Activated naive CD4-positive, alpha-beta T cell treated with anti-CD3 and anti-CD28 coated beads, Interleukin-2, amount 10 ng/mL, durations not matched to agents 7 days and 5 days (primary cell): ENCODE results near the gene PACS1.
A peak's percentile ranks its signal among the peaks of the same experiment; 100 is the strongest.
"Not testable (repeated sequence)": the region's sequence is repeated elsewhere in the genome, so short reads cannot be mapped to it uniquely, and the experiment has no call there.

ENCODE experiments used
- CTCF ChIA-PET: fragments of 350-600 bp; sonication (Branson Sonifier 250); formaldehyde crosslinking; loops from one replicate; lab custom pipeline; 2021; ENCODE audit warnings: antibody characterized with exemption; lab: Charles Lee
- DNase-seq: peaks from one replicate; pipeline ENCODE4 v3.0.0-alpha.2; 2020
- H3K27ac Mint-ChIP-seq: one replicate; pipeline ENCODE4 v1.8.0; 2021; ENCODE audit warnings: mild to moderate bottlenecking, moderate library complexity, mixed read lengths
- H3K27me3 Mint-ChIP-seq: one replicate; pipeline ENCODE4 v1.8.0; 2021; ENCODE audit warnings: mild to moderate bottlenecking, mixed read lengths
- H3K36me3 Mint-ChIP-seq: one replicate; pipeline ENCODE4 v1.8.0; 2021; ENCODE audit warnings: mixed read lengths
- H3K4me1 Mint-ChIP-seq: one replicate; pipeline ENCODE4 v1.8.0; 2021; ENCODE audit warnings: mixed read lengths
- H3K4me3 Mint-ChIP-seq: one replicate; pipeline ENCODE4 v1.8.0; 2021; ENCODE audit warnings: mild to moderate bottlenecking, moderate library complexity, mixed read lengths
- H3K9me3 Mint-ChIP-seq: one replicate; pipeline ENCODE4 v1.8.0; 2021; ENCODE audit warnings: mixed read lengths

Gene PACS1

GRCh38 chr11:66267379-66268243 lies 197.5 kb downstream of the PACS1 start:
- Mint-ChIP-seq H3K27me3 (no peaks in the 10 kb centered on the region), H3K4me3 (peak overlapping the region; percentile 91), H3K4me1 (peaks cover 45% of the 10 kb centered on the region), H3K9me3 (no peaks in the 10 kb centered on the region), H3K27ac (peak overlapping the region; percentile 97), H3K36me3 (peaks cover 31% of the 10 kb centered on the region)
- CTCF ChIA-PET: interaction anchor here (1.4 to 1.9 kb wide), 2 partner anchors 9 to 45 kb away, joined by 4 to 5 read pairs; no protein-coding TSS in a partner anchor
- peak; percentile 90 for DNase-seq

DNA sequence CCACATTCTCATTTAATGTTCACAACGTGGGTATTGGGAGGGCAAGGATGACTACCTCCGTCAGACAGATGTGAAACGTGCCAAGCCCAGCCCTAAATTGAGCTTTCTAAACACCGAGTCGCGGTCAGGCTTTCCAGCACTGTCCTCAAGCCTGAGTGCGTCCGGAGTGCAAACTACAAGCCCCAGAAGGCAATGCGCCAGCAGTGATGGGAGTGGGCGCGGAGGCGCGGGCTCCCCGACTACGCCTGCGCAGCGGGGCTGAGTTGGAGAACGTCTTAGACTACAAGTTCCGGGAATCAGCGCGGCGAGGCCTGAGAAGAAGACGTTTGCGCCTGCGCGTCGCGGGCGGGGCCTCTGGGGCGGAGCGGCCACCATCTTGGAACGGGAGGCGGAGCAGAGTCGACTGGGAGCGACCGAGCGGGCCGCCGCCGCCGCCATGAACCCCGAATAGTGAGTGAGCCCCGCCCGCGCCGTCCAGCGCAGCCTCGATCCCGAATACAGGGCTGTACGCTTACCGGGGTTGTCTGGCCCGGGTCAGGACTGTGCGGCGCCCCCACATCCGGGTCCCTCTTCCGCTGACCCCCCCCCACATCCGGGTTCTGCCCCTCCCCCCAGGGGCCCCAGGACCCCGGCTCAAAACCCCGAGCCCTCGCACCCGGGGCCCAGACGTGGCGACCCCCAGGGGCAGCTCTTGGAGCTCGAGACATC lies 198.3 kb downstream of the PACS1 start, which contains the start of gene RAB1B:
Gene RAB1B, plus strand, starts transcription at position 396 of the 708 bp plus-strand sequence. Its CDS starts 41 bp downstream, at position 437.
- H3K27ac Mint-ChIP-seq: peak within 1 kb of the TSS; percentile 97
- peaks cover 48% of the 10 kb centered on the region for H3K4me1 Mint-ChIP-seq
- peak within 1 kb of the TSS; percentile 91 for H3K4me3 Mint-ChIP-seq
- H3K27me3 Mint-ChIP-seq: no peaks in the 10 kb centered on the region
- peak; percentile 100 for DNase-seq
- H3K36me3 Mint-ChIP-seq: peaks cover 34% of the 10 kb centered on the region
- no peaks in the 10 kb centered on the region for H3K9me3 Mint-ChIP-seq
- CTCF ChIA-PET: interaction anchor here (1.4 to 1.9 kb wide), 2 partner anchors 9 to 46 kb away, joined by 4 to 5 read pairs; no protein-coding TSS in a partner anchor

DNA sequence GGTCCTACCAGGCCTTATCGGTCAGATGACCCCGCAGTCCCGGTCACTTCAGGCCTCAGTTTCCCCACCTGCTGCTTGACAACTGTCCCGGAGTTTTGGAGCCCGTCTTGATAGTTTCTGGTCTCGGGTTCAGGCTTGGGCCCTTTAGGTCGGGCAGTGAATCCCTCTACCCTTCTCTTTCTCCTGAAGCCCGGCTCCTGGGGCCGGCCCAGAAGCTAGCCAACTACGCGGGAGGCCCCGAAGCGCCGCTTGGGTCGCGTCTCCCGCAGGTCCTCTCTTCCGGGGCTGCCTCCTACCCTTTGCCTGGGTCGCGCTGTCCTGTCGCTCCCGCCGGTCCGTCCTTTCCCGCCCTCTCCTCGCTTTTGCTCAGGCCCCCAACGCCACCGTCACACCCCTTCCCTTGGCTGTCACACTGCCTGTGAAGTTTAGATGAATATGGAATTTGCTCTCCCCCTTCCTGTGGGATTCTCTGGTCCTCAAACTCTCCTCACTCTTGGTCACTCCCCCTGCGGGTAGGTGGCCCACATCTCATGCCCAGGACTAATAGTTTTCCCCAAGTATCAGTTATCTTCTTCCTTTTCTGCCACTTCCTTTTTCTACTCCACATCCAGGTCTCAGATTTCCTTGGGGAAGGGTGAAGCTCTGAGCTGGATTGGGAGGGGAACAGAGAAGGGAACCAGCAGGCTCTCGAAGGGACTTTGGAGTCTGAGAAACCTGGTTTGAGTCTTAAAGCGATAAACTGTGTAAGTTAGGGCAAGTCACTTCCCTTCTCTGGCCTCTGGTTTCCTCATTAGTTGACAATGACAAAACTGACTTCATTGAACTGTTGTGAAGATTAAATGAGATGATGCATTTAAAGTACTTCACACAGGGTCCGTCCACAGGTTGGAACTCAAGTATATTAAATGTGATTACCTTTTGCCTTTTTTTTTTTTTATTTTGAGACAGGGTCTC lies 199.2 kb downstream of the PACS1 start:
- peak; percentile 42 for DNase-seq
- H3K4me3 Mint-ChIP-seq: peak overlapping the region; percentile 91
- peaks cover 39% of the 10 kb centered on the region for H3K36me3 Mint-ChIP-seq
- no peaks in the 10 kb centered on the region for H3K27me3 Mint-ChIP-seq
- H3K27ac Mint-ChIP-seq: peak overlapping the region; percentile 97
- CTCF ChIA-PET: interaction anchor here (1.3 kb wide), 1 partner anchor 11 kb away, joined by 3 read pairs; no protein-coding TSS in a partner anchor
- peaks cover 50% of the 10 kb centered on the region for H3K4me1 Mint-ChIP-seq
- H3K9me3 Mint-ChIP-seq: no peaks in the 10 kb centered on the region

GRCh38 chr11:66271816-66272215 lies 201.7 kb downstream of the PACS1 start:
- peaks cover 49% of the 10 kb centered on the region for H3K36me3 Mint-ChIP-seq
- no peak for DNase-seq
- no peak overlapping the region for H3K27ac Mint-ChIP-seq
- H3K9me3 Mint-ChIP-seq: no peaks in the 10 kb centered on the region
- CTCF ChIA-PET: interaction anchor here (0.8 kb wide), 2 partner anchors 9 to 11 kb away, joined by 3 to 4 read pairs; no protein-coding TSS in a partner anchor
- no peak overlapping the region for H3K4me3 Mint-ChIP-seq
- H3K27me3 Mint-ChIP-seq: no peaks in the 10 kb centered on the region
- H3K4me1 Mint-ChIP-seq: peaks cover 46% of the 10 kb centered on the region

- no peaks in the 10 kb centered on the region for H3K27me3 Mint-ChIP-seq
- H3K9me3 Mint-ChIP-seq: no peaks in the 10 kb centered on the region
- CTCF ChIA-PET: interaction anchor here (0.8 to 0.9 kb wide), 2 partner anchors 8 to 10 kb away, joined by 3 read pairs; no protein-coding TSS in a partner anchor
- peaks cover 46% of the 10 kb centered on the region for H3K4me1 Mint-ChIP-seq
- no peak for DNase-seq
- peaks cover 47% of the 10 kb centered on the region for H3K36me3 Mint-ChIP-seq
- H3K27ac Mint-ChIP-seq: peak overlapping the region; percentile 29
- no peak overlapping the region for H3K4me3 Mint-ChIP-seq
Measured at GRCh38 chr11:66272596-66272995, 202.5 kb downstream of the PACS1 start.

DNA sequence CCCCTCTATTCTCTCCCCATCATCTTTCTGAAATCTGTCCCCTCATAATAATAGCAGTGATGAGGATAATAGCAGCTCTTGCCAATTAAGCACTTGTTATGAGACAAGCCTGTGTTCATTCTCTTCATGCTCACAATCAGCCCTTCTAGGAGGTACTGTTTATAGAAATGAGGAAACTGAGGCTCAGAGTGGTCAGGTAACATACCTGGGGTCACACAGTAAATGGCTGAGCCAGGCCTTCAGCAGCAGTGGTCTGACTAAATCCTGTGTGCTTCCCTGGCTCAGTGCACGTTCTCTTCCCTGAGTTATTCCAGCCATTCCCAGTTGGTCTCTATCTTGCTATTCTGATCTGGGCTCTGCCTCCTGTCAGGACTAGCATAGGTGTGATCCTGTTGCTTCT lies 204.1 kb downstream of the PACS1 start:
- Mint-ChIP-seq H3K9me3 (no peaks in the 10 kb centered on the region), H3K27me3 (peaks cover 8% of the 10 kb centered on the region), H3K27ac (no peak overlapping the region), H3K4me3 (no peak overlapping the region), H3K4me1 (peaks cover 46% of the 10 kb centered on the region), H3K36me3 (peaks cover 47% of the 10 kb centered on the region)
- CTCF ChIA-PET: interaction anchor here (0.9 kb wide), 1 partner anchor 8 kb away, joined by 3 read pairs; no protein-coding TSS in a partner anchor
- DNase-seq: no peak

DNA sequence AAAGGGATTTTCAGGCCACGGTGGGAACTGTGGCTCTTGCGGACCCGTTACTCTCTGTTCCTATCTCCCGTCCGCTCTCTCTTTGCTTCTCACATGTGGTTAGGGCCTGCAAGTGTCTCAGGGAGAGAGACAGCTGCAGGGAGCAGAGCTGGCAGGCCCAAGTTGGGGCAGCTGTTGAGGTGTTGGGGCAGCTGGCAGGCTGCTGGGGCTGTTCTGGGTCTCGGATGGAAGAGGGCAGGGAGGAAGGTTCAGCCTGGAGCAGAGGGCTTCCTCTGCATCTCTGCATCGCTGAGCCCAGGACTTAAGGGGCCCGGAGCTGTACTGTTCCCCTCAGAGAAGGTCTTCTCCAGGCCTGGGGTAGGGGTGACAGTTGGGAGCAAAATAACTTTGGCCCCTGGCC lies 205.3 kb downstream of the PACS1 start:
- Mint-ChIP-seq H3K4me1 (peaks cover 39% of the 10 kb centered on the region), H3K27ac (no peak overlapping the region), H3K9me3 (no peaks in the 10 kb centered on the region), H3K4me3 (no peak overlapping the region), H3K27me3 (peaks cover 19% of the 10 kb centered on the region), H3K36me3 (peaks cover 43% of the 10 kb centered on the region)
- CTCF ChIA-PET: no interaction called here
- DNase-seq: no peak

- Mint-ChIP-seq H3K27me3 (peaks cover 26% of the 10 kb centered on the region), H3K9me3 (no peaks in the 10 kb centered on the region), H3K36me3 (peaks cover 39% of the 10 kb centered on the region), H3K4me3 (no peak overlapping the region), H3K4me1 (peaks cover 35% of the 10 kb centered on the region), H3K27ac (no peak overlapping the region)
- no peak for DNase-seq
- CTCF ChIA-PET: interaction anchor here (1.2 kb wide), 1 partner anchor 8 kb away, joined by 5 read pairs; the partner anchor contains the start of gene RAB1B
Measured at GRCh38 chr11:66275984-66276612, 206.0 kb downstream of the PACS1 start.

DNA sequence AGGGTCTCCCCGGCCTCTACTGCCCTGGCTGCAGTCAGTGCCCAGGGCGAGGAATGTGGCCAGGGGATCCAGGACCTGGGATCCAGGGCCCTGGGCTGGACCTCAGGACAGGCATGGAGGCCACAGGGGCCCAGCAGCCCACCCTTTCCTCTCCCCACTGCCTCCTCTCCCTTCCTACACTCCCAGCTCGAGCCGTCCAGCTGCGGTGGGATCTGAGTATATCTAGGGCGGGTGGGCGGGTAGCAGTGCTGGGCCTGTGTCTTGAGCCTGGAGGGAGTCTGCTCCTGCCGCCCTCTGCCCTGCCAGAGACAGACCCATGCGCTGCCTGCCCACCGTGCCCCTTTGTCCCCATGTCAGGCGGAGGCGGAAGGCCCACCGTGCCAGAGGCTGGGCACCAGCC lies 206.5 kb downstream of the PACS1 start:
- peaks cover 39% of the 10 kb centered on the region for H3K4me1 Mint-ChIP-seq
- not testable (repeated sequence) for DNase-seq, H3K4me3 Mint-ChIP-seq, H3K9me3 Mint-ChIP-seq
- H3K36me3 Mint-ChIP-seq: peaks cover 38% of the 10 kb centered on the region
- peaks cover 26% of the 10 kb centered on the region for H3K27me3 Mint-ChIP-seq
- peak overlapping the region; percentile 55 for H3K27ac Mint-ChIP-seq
- CTCF ChIA-PET: interaction anchor here (0.9 to 1.2 kb wide), 2 partner anchors 9 to 18 kb away, joined by 3 to 5 read pairs; partner anchors contain the start of gene RAB1B

GRCh38 chr11:66277064-66277463 lies 207.0 kb downstream of the PACS1 start:
- not testable (repeated sequence) for H3K4me3 Mint-ChIP-seq, DNase-seq, H3K9me3 Mint-ChIP-seq
- CTCF ChIA-PET: interaction anchor here (0.9 to 1.2 kb wide), 3 partner anchors 9 to 255 kb away, joined by 3 to 5 read pairs (median 3); partner anchors contain the start of gene RAB1B
- Mint-ChIP-seq H3K36me3 (peaks cover 34% of the 10 kb centered on the region), H3K27ac (peak overlapping the region; percentile 55), H3K4me1 (peaks cover 39% of the 10 kb centered on the region), H3K27me3 (peaks cover 31% of the 10 kb centered on the region)

DNA sequence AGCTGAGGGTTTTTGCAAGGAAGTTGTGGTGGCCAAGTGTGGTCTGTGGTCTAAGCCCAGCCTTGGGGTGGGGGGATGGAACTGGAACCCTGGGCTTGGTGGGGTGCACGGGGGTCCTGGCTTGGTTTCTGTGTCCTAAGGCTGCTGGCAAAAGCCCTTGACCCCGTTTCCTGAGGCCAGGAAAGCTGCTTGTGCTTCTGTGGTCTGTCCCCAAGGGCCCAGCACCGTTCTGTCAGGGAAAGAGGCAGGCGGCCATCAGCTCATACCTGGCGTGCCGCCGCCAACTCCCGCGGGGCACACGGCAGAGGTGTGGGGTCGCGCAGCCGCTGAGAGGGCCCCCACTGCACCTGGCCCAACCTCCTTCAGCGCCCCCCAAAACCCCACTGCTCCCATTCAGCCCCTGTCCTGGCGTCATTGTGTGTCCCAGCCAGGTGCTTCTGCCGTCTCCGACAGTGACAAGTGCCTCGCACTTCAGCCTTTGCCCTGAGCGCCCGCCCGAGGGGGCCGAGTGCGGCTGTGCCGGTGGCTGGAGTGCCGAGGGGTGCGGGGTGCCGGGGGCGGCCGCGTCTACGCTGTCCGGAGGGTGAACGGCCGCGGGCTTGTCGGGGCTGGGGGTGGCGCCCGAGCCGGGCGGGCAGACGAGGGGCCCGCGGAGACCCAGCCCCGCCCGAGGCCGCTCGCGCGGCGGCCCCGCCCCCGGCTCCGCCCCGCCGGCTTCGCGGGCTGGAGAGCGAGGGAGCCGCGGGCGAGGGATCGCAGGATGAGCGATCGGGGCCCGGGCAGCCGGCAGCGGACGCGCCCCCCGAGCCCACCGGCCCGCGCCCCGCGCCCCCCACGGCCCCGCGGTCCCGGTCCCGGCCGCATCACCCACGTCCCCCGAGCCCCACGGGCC lies 207.6 kb downstream of the PACS1 start, which contains the start of gene CNIH2:
Gene CNIH2, plus strand, starts transcription at position 705 of the 892 bp plus-strand sequence. CDS start 282 bp downstream, outside the sequence.
- peak within 1 kb of the TSS; percentile 40 for H3K4me3 Mint-ChIP-seq
- peak within 1 kb of the TSS; percentile 55 for H3K27ac Mint-ChIP-seq
- peaks cover 36% of the 10 kb centered on the region for H3K27me3 Mint-ChIP-seq
- CTCF ChIA-PET: interaction anchor here (0.9 to 1.2 kb wide), 3 partner anchors 10 to 255 kb away, joined by 3 to 5 read pairs (median 3); partner anchors contain the start of gene RAB1B
- no peaks in the 10 kb centered on the region for H3K9me3 Mint-ChIP-seq
- peak; percentile 66 for DNase-seq
- peaks cover 29% of the 10 kb centered on the region for H3K36me3 Mint-ChIP-seq
- H3K4me1 Mint-ChIP-seq: peaks cover 40% of the 10 kb centered on the region
